GM23338 (cell line): ENCODE data around the gene INPP4A.

Experiments used
- CREB1 ChIP-seq: fragments of 250-450 bp; sonication (Bioruptor Pico); IDR thresholded peaks from 2 replicates; pipeline ENCODE4 v1.5.0; 2020; ENCODE audit warnings: low read depth, mild to moderate bottlenecking, moderate library complexity
- EZH2 ChIP-seq: fragments of 200-600 bp; sonication (generic); IDR thresholded peaks from one replicate; pipeline ENCODE4 v1.8.0; 2017; ENCODE audit warnings: antibody characterized with exemption, mild to moderate bottlenecking, low read depth; ENCODE audit not compliant: unreplicated experiment
- EZH2phosphoT487 ChIP-seq: fragments of 200-600 bp; sonication (generic); IDR thresholded peaks from one replicate; pipeline ENCODE4 v1.8.1; 2018; ENCODE audit warnings: antibody characterized with exemption; ENCODE audit not compliant: unreplicated experiment
- JUNB ChIP-seq: IDR thresholded peaks from one replicate; pipeline ENCODE4 v1.6.1; 2016; ENCODE audit warnings: antibody characterized with exemption; ENCODE audit not compliant: unreplicated experiment
- POLR2AphosphoS5 ChIP-seq: IDR thresholded peaks from 2 replicates; pipeline ENCODE4 v1.6.1; 2016; ENCODE audit warnings: antibody characterized with exemption, low read depth
- REST ChIP-seq: IDR thresholded peaks from one replicate; pipeline ENCODE4 v1.6.1; 2018; ENCODE audit warnings: antibody characterized with exemption; ENCODE audit not compliant: unreplicated experiment
- STAT1 ChIP-seq: IDR thresholded peaks from one replicate; pipeline ENCODE4 v1.6.1; 2016; ENCODE audit warnings: antibody characterized with exemption; ENCODE audit not compliant: unreplicated experiment
- TF ChIP-seq, protein P1 (sequence below), 2 experiments: fragments of 200-600 bp in 1 of 2; sonication (generic) in 1 of 2; conservative IDR thresholded peaks; 2 replicates each; pipeline versions ENCODE4 v1.5.1 to v1.6.1; 2016 to 2017; ENCODE audit warnings: antibody characterized with exemption in 2 of 2, low read depth in 2 of 2, mild to moderate bottlenecking in 2 of 2, moderate library complexity in 1 of 2

- TF ChIP-seq POLR2AphosphoS5 (no peak), EZH2 (no peak), REST (no peak), JUNB (no peak), CREB1 (CRISPR knock-in tag) (no peak), EZH2phosphoT487 (no peak), STAT1 (no peak)
- TF ChIP-seq, protein P1, sequence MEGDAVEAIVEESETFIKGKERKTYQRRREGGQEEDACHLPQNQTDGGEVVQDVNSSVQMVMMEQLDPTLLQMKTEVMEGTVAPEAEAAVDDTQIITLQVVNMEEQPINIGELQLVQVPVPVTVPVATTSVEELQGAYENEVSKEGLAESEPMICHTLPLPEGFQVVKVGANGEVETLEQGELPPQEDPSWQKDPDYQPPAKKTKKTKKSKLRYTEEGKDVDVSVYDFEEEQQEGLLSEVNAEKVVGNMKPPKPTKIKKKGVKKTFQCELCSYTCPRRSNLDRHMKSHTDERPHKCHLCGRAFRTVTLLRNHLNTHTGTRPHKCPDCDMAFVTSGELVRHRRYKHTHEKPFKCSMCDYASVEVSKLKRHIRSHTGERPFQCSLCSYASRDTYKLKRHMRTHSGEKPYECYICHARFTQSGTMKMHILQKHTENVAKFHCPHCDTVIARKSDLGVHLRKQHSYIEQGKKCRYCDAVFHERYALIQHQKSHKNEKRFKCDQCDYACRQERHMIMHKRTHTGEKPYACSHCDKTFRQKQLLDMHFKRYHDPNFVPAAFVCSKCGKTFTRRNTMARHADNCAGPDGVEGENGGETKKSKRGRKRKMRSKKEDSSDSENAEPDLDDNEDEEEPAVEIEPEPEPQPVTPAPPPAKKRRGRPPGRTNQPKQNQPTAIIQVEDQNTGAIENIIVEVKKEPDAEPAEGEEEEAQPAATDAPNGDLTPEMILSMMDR (conservative IDR thresholded peaks at IDR 0.05; ENCODE audit: low read depth in 2 of 2): no peak
Observed at GRCh38 chr2:98565941-98566340, 121.3 kb downstream of the INPP4A start.
